GDM1 (cell line): Measurements from ENCODE around the gene ANO3.
"Not testable (repeated sequence)": the region's sequence is repeated elsewhere in the genome, so short reads cannot be mapped to it uniquely, and the experiment has no call there.

ENCODE experiments used
- DNase-seq: peaks from one replicate; lab custom pipeline; 2025; lab: John Stamatoyannopoulos, UW

The ANO3 gene

GRCh38 chr11:26331911-26332571 lies at the start of gene ANO3:
Gene ANO3 (plus strand): TSS chr11:26332130. CDS start chr11:26332276, 146 bp downstream.
- DNase-seq: no peak

- no peak for DNase-seq
Measured at GRCh38 chr11:26283852-26284408, 48.0 kb upstream of the ANO3 start.

- no peak for DNase-seq
Measured at GRCh38 chr11:26285608-26286007, 46.3 kb upstream of the ANO3 start.

GRCh38 chr11:26286472-26287066 lies 45.4 kb upstream of the ANO3 start:
- DNase-seq: no peak

- DNase-seq: no peak
Measured at GRCh38 chr11:26287067-26287518, 44.8 kb upstream of the ANO3 start.

GRCh38 chr11:26297189-26297975 lies 34.5 kb upstream of the ANO3 start:
- peak; percentile 5 for DNase-seq

- DNase-seq: not testable (repeated sequence)
Measured at GRCh38 chr11:26316372-26316771, 15.6 kb upstream of the ANO3 start.

- no peak for DNase-seq
Measured at GRCh38 chr11:26319906-26320305, 12.0 kb upstream of the ANO3 start.

- no peak for DNase-seq
Measured at GRCh38 chr11:26321516-26321915, 10.4 kb upstream of the ANO3 start.

- no peak for DNase-seq
Measured at GRCh38 chr11:26322335-26323067, 9.4 kb upstream of the ANO3 start.

GRCh38 chr11:26323837-26324236 lies 8.1 kb upstream of the ANO3 start:
- DNase-seq: no peak

GRCh38 chr11:26324270-26324669 lies 7.7 kb upstream of the ANO3 start:
- DNase-seq: no peak

- DNase-seq: no peak
Measured at GRCh38 chr11:26326793-26327400, 5.0 kb upstream of the ANO3 start.

GRCh38 chr11:26329206-26329605 lies 2.7 kb upstream of the ANO3 start:
- no peak for DNase-seq

GRCh38 chr11:26330262-26330661 lies 1.7 kb upstream of the ANO3 start:
- no peak for DNase-seq

- no peak for DNase-seq
Measured at GRCh38 chr11:26332572-26332915, 614 bp downstream of the ANO3 start.

GRCh38 chr11:26333906-26334305 lies 2.0 kb downstream of the ANO3 start:
- no peak for DNase-seq

- no peak for DNase-seq
Measured at GRCh38 chr11:26335903-26336302, 4.0 kb downstream of the ANO3 start.

- DNase-seq: no peak
Measured at GRCh38 chr11:26344647-26345046, 12.7 kb downstream of the ANO3 start.

- no peak for DNase-seq
Measured at GRCh38 chr11:26348776-26349175, 16.8 kb downstream of the ANO3 start.

- no peak for DNase-seq
Measured at GRCh38 chr11:26350002-26350401, 18.1 kb downstream of the ANO3 start.

- no peak for DNase-seq
Measured at GRCh38 chr11:26353010-26353409, 21.1 kb downstream of the ANO3 start.
